Lower lobe of right lung (tissue), 2 donors: ENCODE measurements around the gene POU1F1. TPM values are rescaled to one million over a fixed set of nuclear protein-coding genes. Genes with fewer than 3 reads are reported as not detected.

Experiments used
- ATAC-seq, 2 donors: fragments of 200-7000 bp; cut with Tn5 transposase; one replicate each; pipeline ENCODE4 v1.9.1; 2020 to 2022; ENCODE audit warnings: mild to moderate bottlenecking in 2 of 2, moderate library complexity in 2 of 2
- DNase-seq: peaks from one replicate; pipeline ENCODE4 v3.0.0-alpha.2; 2020
- H3K27ac ChIP-seq: fragments of 200-600 bp; one replicate; pipeline ENCODE4 v1.8.0; 2022
- H3K27me3 ChIP-seq: fragments of 200-600 bp; one replicate; pipeline ENCODE4 v1.8.0; 2022; ENCODE audit warnings: low read depth
- H3K36me3 ChIP-seq: fragments of 200-600 bp; one replicate; pipeline ENCODE4 v1.8.0; 2022; ENCODE audit warnings: mild to moderate bottlenecking
- H3K4me1 ChIP-seq: fragments of 200-600 bp; one replicate; pipeline ENCODE4 v1.8.0; 2022
- H3K4me3 ChIP-seq: fragments of 200-600 bp; one replicate; pipeline ENCODE4 v1.8.0; 2022; ENCODE audit warnings: mild to moderate bottlenecking
- H3K9me3 ChIP-seq: fragments of 200-600 bp; one replicate; pipeline ENCODE4 v1.8.0; 2022
- intact Hi-C: fragments of 100-400 bp; cut with DNase I; formaldehyde crosslinking; loops from one replicate; pipeline ENCODE4 v1.11.0; 2022
- microRNA-seq: library from miRNA; unstranded; fragments of <30 nt; microRNA quantifications from one replicate; pipeline ENCODE4 v1.2.0, GENCODE V29; 2020; ENCODE audit warnings: borderline number of aligned reads
- total RNA-seq: library from RNA; stranded (reverse); fragmentation: NEBNext Ultra II Directional; extraction: Animal tissue kit (Norgen Biotek cat#: 25700); gene quantifications from one replicate; pipeline ENCODE4 v1.2.1, GENCODE V29; 2021
- TF ChIP-seq, protein P1 (sequence below): fragments of 200-600 bp; IDR thresholded peaks from one replicate; pipeline ENCODE4 v1.8.0; 2022; ENCODE audit warnings: antibody characterized with exemption, mild to moderate bottlenecking
- donor health status: DM: no; HTN: yes; CAD: no; lungs with severe emphysema.

POU1F1 gene
- total RNA-seq, 1 donor from 2014 or later = not detected

GRCh38 chr3:87225659-87226058 lies 50.7 kb downstream of the POU1F1 start:
- Histone ChIP-seq H3K36me3 (no peaks in the 10 kb centered on the region), H3K4me3 (no peak overlapping the region), H3K9me3 (no peaks in the 10 kb centered on the region), H3K4me1 (peaks cover 30% of the 10 kb centered on the region), H3K27me3 (no peaks in the 10 kb centered on the region), H3K27ac (no peak overlapping the region)
- no peak for DNase-seq
- TF ChIP-seq, protein P1, sequence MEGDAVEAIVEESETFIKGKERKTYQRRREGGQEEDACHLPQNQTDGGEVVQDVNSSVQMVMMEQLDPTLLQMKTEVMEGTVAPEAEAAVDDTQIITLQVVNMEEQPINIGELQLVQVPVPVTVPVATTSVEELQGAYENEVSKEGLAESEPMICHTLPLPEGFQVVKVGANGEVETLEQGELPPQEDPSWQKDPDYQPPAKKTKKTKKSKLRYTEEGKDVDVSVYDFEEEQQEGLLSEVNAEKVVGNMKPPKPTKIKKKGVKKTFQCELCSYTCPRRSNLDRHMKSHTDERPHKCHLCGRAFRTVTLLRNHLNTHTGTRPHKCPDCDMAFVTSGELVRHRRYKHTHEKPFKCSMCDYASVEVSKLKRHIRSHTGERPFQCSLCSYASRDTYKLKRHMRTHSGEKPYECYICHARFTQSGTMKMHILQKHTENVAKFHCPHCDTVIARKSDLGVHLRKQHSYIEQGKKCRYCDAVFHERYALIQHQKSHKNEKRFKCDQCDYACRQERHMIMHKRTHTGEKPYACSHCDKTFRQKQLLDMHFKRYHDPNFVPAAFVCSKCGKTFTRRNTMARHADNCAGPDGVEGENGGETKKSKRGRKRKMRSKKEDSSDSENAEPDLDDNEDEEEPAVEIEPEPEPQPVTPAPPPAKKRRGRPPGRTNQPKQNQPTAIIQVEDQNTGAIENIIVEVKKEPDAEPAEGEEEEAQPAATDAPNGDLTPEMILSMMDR = no peak
- no peak for ATAC-seq
- intact Hi-C loops = no loop called here

- intact Hi-C loops = no loop called here
- TF ChIP-seq, protein P1 = no peak
- H3K27me3 ChIP-seq = no peaks in the 10 kb centered on the region
These were observed 56.8 kb downstream of the POU1F1 start for GRCh38 chr3:87219611-87220010.

DNA sequence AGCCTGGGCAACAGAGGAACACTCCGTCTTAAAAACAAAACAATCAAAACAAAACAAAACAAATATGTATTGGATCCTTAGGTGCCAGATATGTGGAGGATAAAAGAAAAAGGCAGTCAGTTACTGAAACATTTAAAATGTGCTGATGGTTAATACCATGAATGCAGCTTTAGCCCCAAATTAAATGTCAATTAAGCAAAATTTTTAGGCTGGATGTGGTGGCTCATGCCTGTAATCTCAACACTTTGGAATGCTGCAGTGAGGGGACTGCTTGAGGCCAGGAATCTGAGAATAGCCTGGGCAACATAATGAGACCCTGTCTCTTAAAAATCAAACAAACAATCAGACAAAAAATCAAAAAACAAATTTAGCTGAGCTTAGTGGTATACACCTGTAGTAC lies 57.8 kb downstream of the POU1F1 start:
- no peak for ATAC-seq
- H3K27me3 ChIP-seq = no peaks in the 10 kb centered on the region

More at GRCh38 chr3:87219611-87220010, 56.8 kb downstream of the POU1F1 start:
- H3K36me3 ChIP-seq = no peaks in the 10 kb centered on the region
- no peak overlapping the region for H3K4me3 ChIP-seq
- ATAC-seq (no peak), DNase-seq (no peak)
- H3K4me1 ChIP-seq = no peaks in the 10 kb centered on the region
- no peaks in the 10 kb centered on the region for H3K9me3 ChIP-seq
- H3K27ac ChIP-seq = no peak overlapping the region

More for the DNA sequence above, 57.8 kb downstream of the POU1F1 start:
- DNase-seq = no peak
- intact Hi-C loops = no loop called here
- Histone ChIP-seq H3K27ac (no peak overlapping the region), H3K9me3 (no peaks in the 10 kb centered on the region), H3K4me3 (no peak overlapping the region), H3K36me3 (no peaks in the 10 kb centered on the region), H3K4me1 (no peaks in the 10 kb centered on the region)
- TF ChIP-seq, protein P1 = no peak

Small RNA genes lying within 50 kb of the gene (microRNA-seq; reads per million reads assigned to microRNA genes)
- gene MIR4795 = not detected

Other genes starting within 250 kb of the POU1F1 start
- 41.4 TPM for gene CHMP2B, start 49.3 kb downstream of the POU1F1 start, total RNA-seq